Measurements from ENCODE around the gene SH3RF2.

- TF ChIP-seq CTCF (IDR thresholded peaks at IDR 0.05), result no peak
- no peak for TF ChIP-seq POLR2A (IDR thresholded peaks at IDR 0.05)
- TF ChIP-seq POLR2AphosphoS5 (IDR thresholded peaks at IDR 0.05), result no peak
- TF ChIP-seq EP300 (IDR thresholded peaks at IDR 0.05; ENCODE audit: low read depth), result no peak
These were observed 11.2 kb downstream of the SH3RF2 start for GRCh38 chr5:145947581-145947980.
